Upper lobe of left lung (tissue), 4 donors: ENCODE data around the gene HRH1.

Experiments used
- CTCF ChIP-seq, 6 experiments: fragments of 450-650 bp in 4 of 6; fragments of 200-600 bp in 2 of 6; sonication (generic) in 2 of 6; IDR thresholded peaks; one replicate each; pipeline ENCODE4 v1.5.1; 2016 to 2019; ENCODE audit warnings: antibody characterized with exemption in 6 of 6
- EP300 ChIP-seq, 4 donors: sonication (generic); formaldehyde crosslinking; IDR thresholded peaks; one replicate each; pipeline ENCODE4 v1.5.1; 2017; ENCODE audit warnings: antibody characterized with exemption in 4 of 4, control low read depth in 2 of 4
- POLR2A ChIP-seq, 4 donors: fragments of 450-650 bp; IDR thresholded peaks; one replicate each; pipeline ENCODE4 v1.5.1; 2016 to 2017; ENCODE audit warnings: antibody characterized with exemption in 4 of 4, mild to moderate bottlenecking in 2 of 4
- POLR2AphosphoS5 ChIP-seq, 2 donors: sonication (generic); formaldehyde crosslinking; IDR thresholded peaks; one replicate each; pipeline ENCODE4 v1.5.1; 2017; ENCODE audit warnings: antibody characterized with exemption in 2 of 2

- TF ChIP-seq POLR2A (IDR thresholded peaks at IDR 0.05) (no peak), CTCF (IDR thresholded peaks at IDR 0.05) (no peak), EP300 (IDR thresholded peaks at IDR 0.05) (no peak), POLR2AphosphoS5 (IDR thresholded peaks at IDR 0.05) (no peak)
Observed at GRCh38 chr3:11131371-11131770, 22.9 kb upstream of the HRH1 start.
